GM23338 (cell line): ENCODE results near the gene TARS2. TPM values are rescaled to one million over a fixed set of nuclear protein-coding genes. Genes with fewer than 3 reads are reported as not detected.

Experiments
- ATAC-seq: fragments of 200-7000 bp; cut with Tn5 transposase; 3 replicates; pipeline ENCODE4 v1.9.1; 2020
- DNase-seq: peaks from one replicate; pipeline ENCODE4 v3.0.0-alpha.2; 2015; ENCODE audit warnings: low spot score
- H2AFZ ChIP-seq: fragments of 200-600 bp; sonication (generic); 2 replicates; pipeline ENCODE4 v1.8.0; 2016; ENCODE audit warnings: antibody characterized with exemption, mild to moderate bottlenecking, moderate library complexity
- H3F3A ChIP-seq: fragments of 200-600 bp; sonication (generic); replicated peaks from 2 replicates; pipeline ENCODE4 v1.8.0; 2017; ENCODE audit warnings: antibody characterized with exemption, mixed run types, low read depth
- H3K27ac ChIP-seq: fragments of 200-600 bp; sonication (generic); 2 replicates; pipeline ENCODE4 v1.6.1; 2016; ENCODE audit warnings: low read depth
- H3K27me3 ChIP-seq: fragments of 200-600 bp; sonication (generic); 2 replicates; pipeline ENCODE4 v1.8.0; 2016; ENCODE audit warnings: mild to moderate bottlenecking, mixed run types, moderate library complexity; ENCODE audit not compliant: insufficient read depth
- H3K36me3 ChIP-seq: fragments of 200-600 bp; sonication (generic); 2 replicates; pipeline ENCODE4 v1.8.0; 2016; ENCODE audit warnings: mild to moderate bottlenecking; ENCODE audit not compliant: insufficient read depth
- H3K4me1 ChIP-seq: fragments of 200-600 bp; sonication (generic); 2 replicates; pipeline ENCODE4 v1.8.0; 2016; ENCODE audit warnings: mild to moderate bottlenecking, moderate library complexity; ENCODE audit not compliant: insufficient read depth
- H3K4me2 ChIP-seq: fragments of 200-600 bp; sonication (generic); 2 replicates; pipeline ENCODE4 v1.7.1; 2017; ENCODE audit warnings: mixed run types
- H3K4me3 ChIP-seq: fragments of 200-600 bp; sonication (generic); 2 replicates; pipeline ENCODE4 v1.6.1; 2016; ENCODE audit warnings: mixed run types
- H3K79me2 ChIP-seq: fragments of 200-600 bp; sonication (generic); replicated peaks from 2 replicates; pipeline ENCODE4 v1.8.0; 2017; ENCODE audit warnings: mild to moderate bottlenecking; ENCODE audit not compliant: insufficient read depth
- H3K9me2 ChIP-seq: fragments of 200-600 bp; sonication (generic); 2 replicates; pipeline ENCODE4 v1.8.0; 2017; ENCODE audit not compliant: insufficient read depth
- H4K20me1 ChIP-seq: fragments of 200-600 bp; sonication (generic); replicated peaks from 2 replicates; pipeline ENCODE4 v1.8.0; 2017; ENCODE audit warnings: mild to moderate bottlenecking; ENCODE audit not compliant: insufficient read depth
- H3K27ac Mint-ChIP-seq: 2 replicates; pipeline ENCODE4 v1.8.0; 2020; ENCODE audit warnings: inconsistent platforms, mild to moderate bottlenecking, moderate library complexity, mixed read lengths
- H3K27me3 Mint-ChIP-seq: 3 replicates; pipeline ENCODE4 v1.8.0; 2022; ENCODE audit warnings: low read depth, mild to moderate bottlenecking, moderate library complexity, mixed read lengths, inconsistent platforms; ENCODE audit not compliant: insufficient read depth, poor library complexity
- H3K36me3 Mint-ChIP-seq: 3 replicates; pipeline ENCODE4 v1.8.0; 2021; ENCODE audit warnings: low read depth, mild to moderate bottlenecking, inconsistent platforms, moderate library complexity, mixed read lengths
- H3K4me1 Mint-ChIP-seq: 3 replicates; pipeline ENCODE4 v1.8.0; 2020; ENCODE audit warnings: mild to moderate bottlenecking, inconsistent platforms, mixed read lengths
- H3K4me3 Mint-ChIP-seq: 3 replicates; pipeline ENCODE4 v1.8.0; 2021; ENCODE audit warnings: moderate library complexity, mild to moderate bottlenecking, inconsistent platforms, mixed read lengths
- H3K9me3 Mint-ChIP-seq: 3 replicates; pipeline ENCODE4 v1.8.0; 2020; ENCODE audit warnings: moderate library complexity, mild to moderate bottlenecking, inconsistent platforms, mixed read lengths
- CREB1 ChIP-seq: fragments of 250-450 bp; sonication (Bioruptor Pico); IDR thresholded peaks from 2 replicates; pipeline ENCODE4 v1.5.0; 2020; ENCODE audit warnings: low read depth, mild to moderate bottlenecking, moderate library complexity
- ETS1 ChIP-seq: IDR thresholded peaks from 2 replicates; pipeline ENCODE4 v1.6.1; 2016; ENCODE audit warnings: antibody characterized with exemption
- EZH2 ChIP-seq: fragments of 200-600 bp; sonication (generic); IDR thresholded peaks from one replicate; pipeline ENCODE4 v1.8.0; 2017; ENCODE audit warnings: antibody characterized with exemption, mild to moderate bottlenecking, low read depth; ENCODE audit not compliant: unreplicated experiment
- EZH2phosphoT487 ChIP-seq: fragments of 200-600 bp; sonication (generic); IDR thresholded peaks from one replicate; pipeline ENCODE4 v1.8.1; 2018; ENCODE audit warnings: antibody characterized with exemption; ENCODE audit not compliant: unreplicated experiment
- JUNB ChIP-seq: IDR thresholded peaks from one replicate; pipeline ENCODE4 v1.6.1; 2016; ENCODE audit warnings: antibody characterized with exemption; ENCODE audit not compliant: unreplicated experiment
- NANOG ChIP-seq: IDR thresholded peaks from 2 replicates; pipeline ENCODE4 v1.6.1; 2016; ENCODE audit warnings: antibody characterized with exemption, borderline replicate concordance
- POLR2AphosphoS5 ChIP-seq: IDR thresholded peaks from 2 replicates; pipeline ENCODE4 v1.6.1; 2016; ENCODE audit warnings: antibody characterized with exemption, low read depth
- STAT1 ChIP-seq: IDR thresholded peaks from one replicate; pipeline ENCODE4 v1.6.1; 2016; ENCODE audit warnings: antibody characterized with exemption; ENCODE audit not compliant: unreplicated experiment
- ZNF114 ChIP-seq: fragments of 250-450 bp; sonication (Bioruptor Pico); IDR thresholded peaks from 2 replicates; pipeline ENCODE4 v1.5.0; 2020; ENCODE audit warnings: mild to moderate bottlenecking, moderate library complexity
- ZNF331 ChIP-seq: fragments of 250-450 bp; sonication (Bioruptor Pico); IDR thresholded peaks from 2 replicates; pipeline ENCODE4 v1.5.0; 2020; ENCODE audit warnings: low read depth, mild to moderate bottlenecking, moderate library complexity
- ZNF462 ChIP-seq: fragments of 250-450 bp; sonication (Bioruptor Pico); IDR thresholded peaks from 2 replicates; pipeline ENCODE4 v1.5.0; 2020; ENCODE audit warnings: mild to moderate bottlenecking, moderate library complexity
- polyA plus RNA-seq: library from polyadenylated mRNA; unstranded; fragments of >200 nt; fragmentation: Nextera tagmentation; extraction: Ambion mirVana; gene quantifications from 2 replicates; pipeline ENCODE4 v1.2.1, GENCODE V29; 2016
- total RNA-seq: library from RNA; depleted of rRNA; stranded (reverse); fragments of >200 nt; shearing (Covaris generic); gene quantifications from 2 replicates; pipeline ENCODE4 v1.2.3, GENCODE V29; 2014
- TF ChIP-seq, protein P1 (sequence below), 2 experiments: fragments of 200-600 bp in 1 of 2; sonication (generic) in 1 of 2; conservative IDR thresholded peaks; 2 replicates each; pipeline versions ENCODE4 v1.5.1 to v1.6.1; 2016 to 2017; ENCODE audit warnings: antibody characterized with exemption in 2 of 2, low read depth in 2 of 2, mild to moderate bottlenecking in 2 of 2, moderate library complexity in 1 of 2
- TF ChIP-seq, protein P2 (sequence below): IDR thresholded peaks from one replicate; pipeline ENCODE4 v1.6.1; 2018; ENCODE audit warnings: antibody characterized with exemption; ENCODE audit not compliant: unreplicated experiment

Gene TARS2
- total and polyA plus RNA-seq, 2 experiments from 2014 or later = 19.5 to 28.4 TPM

- H3K36me3 Mint-ChIP-seq = no peaks in the 10 kb centered on the region
- Histone ChIP-seq H4K20me1 (no peaks in the 10 kb centered on the region), H3K27me3 (peaks cover 8% of the 10 kb centered on the region), H3K36me3 (no peaks in the 10 kb centered on the region), H3K27ac (no peak overlapping the region), H3K4me1 (peaks cover 15% of the 10 kb centered on the region; the same call in 1 of the 2 replicates), H3K4me2 (no peak overlapping the region), H3F3A (no peaks in the 10 kb centered on the region), H3K9me2 (no peaks in the 10 kb centered on the region), H3K79me2 (no peaks in the 10 kb centered on the region), H2AFZ (no peak overlapping the region), H3K4me3 (no peak overlapping the region)
- H3K27ac Mint-ChIP-seq = no peak overlapping the region
- H3K4me1 Mint-ChIP-seq = peaks cover 33% of the 10 kb centered on the region
- TF ChIP-seq CREB1 (CRISPR knock-in tag) = no peak
- no peak for TF ChIP-seq ZNF114
- TF ChIP-seq JUNB = no peak
- TF ChIP-seq, protein P1, sequence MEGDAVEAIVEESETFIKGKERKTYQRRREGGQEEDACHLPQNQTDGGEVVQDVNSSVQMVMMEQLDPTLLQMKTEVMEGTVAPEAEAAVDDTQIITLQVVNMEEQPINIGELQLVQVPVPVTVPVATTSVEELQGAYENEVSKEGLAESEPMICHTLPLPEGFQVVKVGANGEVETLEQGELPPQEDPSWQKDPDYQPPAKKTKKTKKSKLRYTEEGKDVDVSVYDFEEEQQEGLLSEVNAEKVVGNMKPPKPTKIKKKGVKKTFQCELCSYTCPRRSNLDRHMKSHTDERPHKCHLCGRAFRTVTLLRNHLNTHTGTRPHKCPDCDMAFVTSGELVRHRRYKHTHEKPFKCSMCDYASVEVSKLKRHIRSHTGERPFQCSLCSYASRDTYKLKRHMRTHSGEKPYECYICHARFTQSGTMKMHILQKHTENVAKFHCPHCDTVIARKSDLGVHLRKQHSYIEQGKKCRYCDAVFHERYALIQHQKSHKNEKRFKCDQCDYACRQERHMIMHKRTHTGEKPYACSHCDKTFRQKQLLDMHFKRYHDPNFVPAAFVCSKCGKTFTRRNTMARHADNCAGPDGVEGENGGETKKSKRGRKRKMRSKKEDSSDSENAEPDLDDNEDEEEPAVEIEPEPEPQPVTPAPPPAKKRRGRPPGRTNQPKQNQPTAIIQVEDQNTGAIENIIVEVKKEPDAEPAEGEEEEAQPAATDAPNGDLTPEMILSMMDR (conservative IDR thresholded peaks at IDR 0.05; ENCODE audit: low read depth in 2 of 2) = no peak
- no peak for TF ChIP-seq ETS1
- no peak for TF ChIP-seq ZNF331 (CRISPR knock-in tag)
- no peak for TF ChIP-seq STAT1
- TF ChIP-seq EZH2 = no peak
- no peak for TF ChIP-seq EZH2phosphoT487
- no peak for TF ChIP-seq ZNF462 (CRISPR knock-in tag)
- no peak for TF ChIP-seq POLR2AphosphoS5
- no peak for TF ChIP-seq NANOG
- TF ChIP-seq, protein P2, sequence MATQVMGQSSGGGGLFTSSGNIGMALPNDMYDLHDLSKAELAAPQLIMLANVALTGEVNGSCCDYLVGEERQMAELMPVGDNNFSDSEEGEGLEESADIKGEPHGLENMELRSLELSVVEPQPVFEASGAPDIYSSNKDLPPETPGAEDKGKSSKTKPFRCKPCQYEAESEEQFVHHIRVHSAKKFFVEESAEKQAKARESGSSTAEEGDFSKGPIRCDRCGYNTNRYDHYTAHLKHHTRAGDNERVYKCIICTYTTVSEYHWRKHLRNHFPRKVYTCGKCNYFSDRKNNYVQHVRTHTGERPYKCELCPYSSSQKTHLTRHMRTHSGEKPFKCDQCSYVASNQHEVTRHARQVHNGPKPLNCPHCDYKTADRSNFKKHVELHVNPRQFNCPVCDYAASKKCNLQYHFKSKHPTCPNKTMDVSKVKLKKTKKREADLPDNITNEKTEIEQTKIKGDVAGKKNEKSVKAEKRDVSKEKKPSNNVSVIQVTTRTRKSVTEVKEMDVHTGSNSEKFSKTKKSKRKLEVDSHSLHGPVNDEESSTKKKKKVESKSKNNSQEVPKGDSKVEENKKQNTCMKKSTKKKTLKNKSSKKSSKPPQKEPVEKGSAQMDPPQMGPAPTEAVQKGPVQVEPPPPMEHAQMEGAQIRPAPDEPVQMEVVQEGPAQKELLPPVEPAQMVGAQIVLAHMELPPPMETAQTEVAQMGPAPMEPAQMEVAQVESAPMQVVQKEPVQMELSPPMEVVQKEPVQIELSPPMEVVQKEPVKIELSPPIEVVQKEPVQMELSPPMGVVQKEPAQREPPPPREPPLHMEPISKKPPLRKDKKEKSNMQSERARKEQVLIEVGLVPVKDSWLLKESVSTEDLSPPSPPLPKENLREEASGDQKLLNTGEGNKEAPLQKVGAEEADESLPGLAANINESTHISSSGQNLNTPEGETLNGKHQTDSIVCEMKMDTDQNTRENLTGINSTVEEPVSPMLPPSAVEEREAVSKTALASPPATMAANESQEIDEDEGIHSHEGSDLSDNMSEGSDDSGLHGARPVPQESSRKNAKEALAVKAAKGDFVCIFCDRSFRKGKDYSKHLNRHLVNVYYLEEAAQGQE = no peak
- no peaks in the 10 kb centered on the region for H3K9me3 Mint-ChIP-seq
- peaks cover 12% of the 10 kb centered on the region for H3K27me3 Mint-ChIP-seq
- H3K4me3 Mint-ChIP-seq = no peak overlapping the region
- no peak for ATAC-seq
- DNase-seq = no peak
These were observed 66.8 kb downstream of the TARS2 start for GRCh38 chr1:150554086-150554452.
